Natural killer cell (primary cell): ENCODE measurements around the gene ZNF414. TPM values are rescaled to one million over a fixed set of nuclear protein-coding genes. Genes with fewer than 3 reads are reported as not detected.

ENCODE experiments used
- ATAC-seq, 3 donors: fragments of 150-1000 bp in 2 of 3; fragments of 200-7000 bp in 1 of 3; cut with Tn5 transposase; 1 replicate in 1 of 3; 2 replicates in 2 of 3; pipeline ENCODE4 v1.10.0; 2021; ENCODE audit warnings: mild to moderate bottlenecking in 2 of 3, moderate library complexity in 2 of 3
- DNase-seq, 2 donors: peaks; one replicate each; pipeline versions ENCODE4 v3.0.0 to v3.0.0-alpha.2; 2013 to 2021; ENCODE audit warnings: mixed read lengths in 1 of 2
- H3K27ac ChIP-seq: one replicate; pipeline ENCODE4 v1.5.1; 2013; ENCODE audit warnings: mild to moderate bottlenecking, low read length
- H3K27me3 ChIP-seq: one replicate; pipeline ENCODE4 v1.6.1; 2013; ENCODE audit warnings: low read length; ENCODE audit not compliant: control insufficient read depth, insufficient read depth
- H3K36me3 ChIP-seq: one replicate; pipeline ENCODE4 v1.6.1; 2013; ENCODE audit warnings: low read length; ENCODE audit not compliant: control insufficient read depth, insufficient read depth
- H3K4me1 ChIP-seq: one replicate; pipeline ENCODE4 v1.6.1; 2013; ENCODE audit warnings: low read length; ENCODE audit not compliant: control insufficient read depth, insufficient read depth
- H3K4me3 ChIP-seq: one replicate; pipeline ENCODE4 v1.5.1; 2013; ENCODE audit warnings: low read length
- H3K9me3 ChIP-seq: one replicate; pipeline ENCODE4 v1.6.1; 2013; ENCODE audit warnings: low read length; ENCODE audit not compliant: control insufficient read depth, insufficient read depth
- H3K27ac Mint-ChIP-seq, 2 donors: one replicate each; pipeline ENCODE4 v1.8.0; 2022; ENCODE audit warnings: mild to moderate bottlenecking in 2 of 2, mixed read lengths in 2 of 2, moderate library complexity in 1 of 2
- H3K27me3 Mint-ChIP-seq, 2 donors: one replicate each; pipeline ENCODE4 v1.8.0; 2022; ENCODE audit warnings: low read depth in 2 of 2, mixed read lengths in 2 of 2
- H3K36me3 Mint-ChIP-seq: one replicate; pipeline ENCODE4 v1.8.0; 2022; ENCODE audit warnings: mixed read lengths
- H3K4me1 Mint-ChIP-seq, 2 donors: one replicate each; pipeline ENCODE4 v1.8.0; 2022; ENCODE audit warnings: mixed read lengths in 2 of 2
- H3K4me3 Mint-ChIP-seq: one replicate; pipeline ENCODE4 v1.8.0; 2022; ENCODE audit warnings: mild to moderate bottlenecking, moderate library complexity, mixed read lengths
- H3K9me3 Mint-ChIP-seq, 2 donors: one replicate each; pipeline ENCODE4 v1.8.0; 2022; ENCODE audit warnings: mixed read lengths in 2 of 2
- CTCF ChIP-seq: fragments of 200-600 bp; IDR thresholded peaks from one replicate; pipeline ENCODE4 v1.8.0; 2022; ENCODE audit warnings: antibody characterized with exemption
- WGBS: methylation state at CpG from one replicate; pipeline ENCODE4 v1.1.7; 2013; ENCODE audit warnings: missing lambda C conversion rate; ENCODE audit not compliant: insufficient coverage; 5-methylcytosine and 5-hydroxymethylcytosine counted together
- intact Hi-C: fragments of 100-400 bp; cut with micrococcal nuclease; formaldehyde crosslinking; loops from one replicate; pipeline ENCODE4 v1.14.2; 2022
- total RNA-seq, 4 donors: library from RNA; stranded (reverse); fragments of 120-200 nt in 1 of 4; gene quantifications; one replicate each; pipeline versions ENCODE4 v1.2.3 to v1.2.4, GENCODE V29; 2013 to 2022

ZNF414 gene
- total RNA-seq, 3 donors from 2014 or later (not counting 1 experiment from before 2014, with no cell fraction given), result 42.1 to 46.4 (median 42.3) TPM

GRCh38 chr19:8536282-8536681, 22.3 kb upstream of the ZNF414 start:
- Histone ChIP-seq H3K4me1 (no peaks in the 10 kb centered on the region), H3K4me3 (no peak overlapping the region), H3K36me3 (peaks cover 74% of the 10 kb centered on the region), H3K27me3 (no peaks in the 10 kb centered on the region), H3K27ac (no peak overlapping the region), H3K9me3 (no peaks in the 10 kb centered on the region)
- Mint-ChIP-seq H3K27me3 (no peaks in the 10 kb centered on the region), H3K36me3 (peaks cover 8% of the 10 kb centered on the region), H3K4me3 (no peak overlapping the region), H3K4me1 (peaks cover 0 to 6% of the 10 kb centered on the region in 2 donors), H3K9me3 (no peaks in the 10 kb centered on the region), H3K27ac (peak overlapping the region; percentile 1 to 53)
- intact Hi-C loops, result no loop called here
- no peak for TF ChIP-seq CTCF
- DNase-seq (no peak), ATAC-seq (no peak)
- 96% methylated on average over 22 of the region's 22 CpGs for WGBS

- H3K27me3 ChIP-seq, result no peaks in the 10 kb centered on the region
- ATAC-seq (no peak), DNase-seq (no peak)
- no peaks in the 10 kb centered on the region for H3K9me3 Mint-ChIP-seq
- H3K4me1 Mint-ChIP-seq, result peaks cover 17 to 24% of the 10 kb centered on the region in 2 donors
- peak overlapping the region; percentile 9 to 62 for H3K27ac Mint-ChIP-seq
- peaks cover 79% of the 10 kb centered on the region for H3K36me3 ChIP-seq
- no peak overlapping the region for H3K4me3 ChIP-seq
- no peak overlapping the region for H3K4me3 Mint-ChIP-seq
- no peaks in the 10 kb centered on the region for H3K4me1 ChIP-seq
- H3K27ac ChIP-seq, result no peak overlapping the region
- no peaks in the 10 kb centered on the region for H3K9me3 ChIP-seq
- TF ChIP-seq CTCF, result no peak
- 100% methylated on average over 2 of the region's 2 CpGs for WGBS
- intact Hi-C loops, result no loop called here
- H3K27me3 Mint-ChIP-seq, result no peaks in the 10 kb centered on the region
- peaks cover 29% of the 10 kb centered on the region for H3K36me3 Mint-ChIP-seq
Observed at GRCh38 chr19:8532225-8532624, 18.3 kb upstream of the ZNF414 start.

- Mint-ChIP-seq H3K27me3 (no peaks in the 10 kb centered on the region), H3K27ac (peak overlapping the region; percentile 9 to 62), H3K9me3 (no peaks in the 10 kb centered on the region), H3K36me3 (peaks cover 29% of the 10 kb centered on the region), H3K4me1 (peaks cover 23 to 24% of the 10 kb centered on the region in 2 donors), H3K4me3 (no peak overlapping the region)
- DNase-seq (no peak), ATAC-seq (no peak)
- no peak for TF ChIP-seq CTCF
- H3K27ac ChIP-seq, result no peak overlapping the region
- H3K9me3 ChIP-seq, result no peaks in the 10 kb centered on the region
- intact Hi-C loops, result no loop called here
- peaks cover 79% of the 10 kb centered on the region for H3K36me3 ChIP-seq
- no peak overlapping the region for H3K4me3 ChIP-seq
- WGBS, result 91% methylated on average over 7 of the region's 7 CpGs
- no peaks in the 10 kb centered on the region for H3K4me1 ChIP-seq
- no peaks in the 10 kb centered on the region for H3K27me3 ChIP-seq
Observed at GRCh38 chr19:8531470-8531869, 17.5 kb upstream of the ZNF414 start.

GRCh38 chr19:8530061-8530679, 16.2 kb upstream of the ZNF414 start:
- H3K36me3 ChIP-seq, result peaks cover 81% of the 10 kb centered on the region
- intact Hi-C loops, result no loop called here
- H3K27ac ChIP-seq, result no peak overlapping the region
- ATAC-seq, result no peak
- no peaks in the 10 kb centered on the region for H3K4me1 ChIP-seq
- Mint-ChIP-seq H3K4me3 (no peak overlapping the region), H3K27ac (peak overlapping the region; percentile 83 to 88), H3K4me1 (peaks cover 17 to 23% of the 10 kb centered on the region in 2 donors), H3K27me3 (no peaks in the 10 kb centered on the region), H3K9me3 (no peaks in the 10 kb centered on the region), H3K36me3 (peaks cover 29% of the 10 kb centered on the region)
- no peak for DNase-seq
- 97% methylated on average over 35 of the region's 35 CpGs for WGBS
- H3K4me3 ChIP-seq, result no peak overlapping the region
- H3K27me3 ChIP-seq, result no peaks in the 10 kb centered on the region
- no peak for TF ChIP-seq CTCF
- H3K9me3 ChIP-seq, result no peaks in the 10 kb centered on the region
